ENCODE data around the gene CAPN2. TPM values are rescaled to one million over a fixed set of nuclear protein-coding genes. Genes with fewer than 3 reads are reported as not detected.
"Not testable (repeated sequence)": the region's sequence is repeated elsewhere in the genome, so short reads cannot be mapped to it uniquely, and the experiment has no call there.

The CAPN2 gene
- total RNA-seq, 2 experiments from 2014 or later = 23.6 to 24.3 TPM

DNA sequence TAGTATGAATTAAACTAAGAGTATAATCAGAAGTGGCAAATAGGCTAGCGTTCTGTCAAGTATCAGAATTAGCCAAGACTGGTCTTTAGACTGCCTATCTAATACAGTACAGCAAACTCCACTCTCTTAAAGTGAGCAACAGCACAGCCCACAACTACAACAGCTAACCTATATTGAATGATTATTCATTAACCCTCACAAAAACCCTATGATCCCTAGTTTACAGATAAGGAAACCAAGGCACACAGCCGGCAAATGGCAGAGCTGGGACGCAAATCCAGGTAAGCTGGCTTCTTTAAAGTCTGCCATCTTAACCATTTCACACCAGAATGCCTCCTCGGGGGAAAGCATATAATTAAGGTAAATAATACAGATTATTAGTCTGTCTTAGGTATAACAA, 81.4 kb downstream of the CAPN2 start:
- no peak overlapping the region for H3K4me3 Mint-ChIP-seq
- H3K36me3 Mint-ChIP-seq = peaks cover 11% of the 10 kb centered on the region

DNA sequence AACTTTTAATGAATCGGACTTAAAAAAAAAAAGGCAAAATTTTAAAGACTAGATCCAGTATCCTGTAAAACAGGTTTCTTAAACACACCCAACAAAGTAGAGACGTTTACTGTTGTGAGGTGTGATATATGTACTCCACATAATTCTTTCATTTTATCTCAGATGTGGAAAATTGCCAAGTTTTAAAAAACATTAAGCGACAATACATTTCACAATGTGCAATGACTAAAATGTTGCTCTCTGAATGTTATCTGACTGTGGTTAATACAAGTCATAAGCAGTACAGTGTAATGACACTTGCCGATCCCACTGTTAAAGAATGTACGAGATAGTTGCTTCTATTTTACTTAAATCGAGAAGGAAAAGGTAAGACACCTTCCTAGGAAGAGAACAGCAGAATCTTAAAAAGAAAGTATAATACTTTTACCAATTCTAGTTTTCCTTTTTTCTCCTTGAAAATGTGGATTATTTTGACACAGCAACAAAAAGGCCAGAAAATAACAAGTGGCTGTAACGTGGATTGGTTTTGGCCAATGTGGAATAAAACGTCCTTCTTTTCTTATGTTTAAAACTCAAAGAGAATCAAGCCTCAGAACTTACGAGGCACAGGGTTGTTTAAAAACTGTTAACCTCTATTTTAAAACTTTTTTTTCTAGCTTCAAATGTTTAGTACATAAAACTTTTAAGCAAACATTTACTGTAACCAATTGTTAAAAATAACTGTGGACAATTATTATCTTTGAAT, 82.0 kb downstream of the CAPN2 start:
- no peak for DNase-seq
- Mint-ChIP-seq H3K27ac (no peak overlapping the region), H3K36me3 (peaks cover 12% of the 10 kb centered on the region), H3K27me3 (no peaks in the 10 kb centered on the region), H3K9me3 (no peaks in the 10 kb centered on the region), H3K4me3 (no peak overlapping the region), H3K4me1 (no peaks in the 10 kb centered on the region)

More for the DNA sequence above, 81.4 kb downstream of the CAPN2 start:
- no peaks in the 10 kb centered on the region for H3K9me3 Mint-ChIP-seq
- H3K27me3 Mint-ChIP-seq = no peaks in the 10 kb centered on the region
- no peak overlapping the region for H3K27ac Mint-ChIP-seq
- H3K4me1 Mint-ChIP-seq = no peaks in the 10 kb centered on the region
- DNase-seq = no peak

DNA sequence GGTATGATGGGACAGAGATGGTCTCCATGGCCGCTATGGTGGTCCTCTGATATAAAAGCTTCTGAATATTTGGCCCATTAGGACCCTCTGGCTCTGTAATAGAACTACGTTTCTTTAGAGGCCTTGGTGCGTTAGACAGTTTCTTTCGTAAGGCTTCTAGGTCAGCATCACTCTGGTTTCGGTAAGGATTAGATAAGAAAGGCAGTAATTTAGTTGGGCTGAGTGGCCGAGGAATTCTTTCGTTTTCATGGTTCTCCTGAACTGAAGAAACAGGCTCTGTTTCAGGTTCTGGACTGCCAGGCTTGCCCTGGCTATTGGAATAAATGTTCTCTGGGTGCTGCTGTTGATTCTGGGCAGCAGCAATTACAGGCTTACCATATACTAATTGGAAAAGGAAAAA, 83.9 kb downstream of the CAPN2 start:
- H3K4me3 Mint-ChIP-seq = no peak overlapping the region

DNA sequence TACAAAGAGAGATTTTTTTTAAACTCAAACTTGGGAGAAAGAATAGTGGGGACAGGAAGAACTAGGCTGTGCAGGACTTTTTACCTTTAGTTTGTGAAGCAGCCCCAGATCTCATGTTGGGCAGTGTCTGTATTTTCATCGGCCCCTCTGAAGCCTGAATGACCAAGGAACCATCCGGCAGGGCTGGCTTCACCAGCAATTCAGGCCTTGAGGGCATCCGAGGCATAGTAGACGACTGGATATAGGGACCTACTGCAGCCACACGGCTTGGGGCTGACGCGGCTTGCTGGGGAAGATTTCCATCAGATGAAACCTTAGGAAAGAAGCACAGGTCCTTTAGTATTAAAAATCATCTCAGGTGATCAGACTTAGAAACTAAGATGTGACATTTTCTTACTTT, 89.7 kb downstream of the CAPN2 start:
- no peaks in the 10 kb centered on the region for H3K27me3 Mint-ChIP-seq
- H3K36me3 Mint-ChIP-seq = peaks cover 30% of the 10 kb centered on the region
- H3K27ac Mint-ChIP-seq = no peak overlapping the region
- no peaks in the 10 kb centered on the region for H3K9me3 Mint-ChIP-seq
- H3K4me3 Mint-ChIP-seq = no peak overlapping the region
- H3K4me1 Mint-ChIP-seq = no peaks in the 10 kb centered on the region
- DNase-seq = no peak

More for the DNA sequence above, 83.9 kb downstream of the CAPN2 start:
- no peak overlapping the region for H3K27ac Mint-ChIP-seq
- no peaks in the 10 kb centered on the region for H3K4me1 Mint-ChIP-seq
- no peak for DNase-seq
- peaks cover 19% of the 10 kb centered on the region for H3K36me3 Mint-ChIP-seq
- H3K9me3 Mint-ChIP-seq = no peaks in the 10 kb centered on the region
- H3K27me3 Mint-ChIP-seq = no peaks in the 10 kb centered on the region

DNA sequence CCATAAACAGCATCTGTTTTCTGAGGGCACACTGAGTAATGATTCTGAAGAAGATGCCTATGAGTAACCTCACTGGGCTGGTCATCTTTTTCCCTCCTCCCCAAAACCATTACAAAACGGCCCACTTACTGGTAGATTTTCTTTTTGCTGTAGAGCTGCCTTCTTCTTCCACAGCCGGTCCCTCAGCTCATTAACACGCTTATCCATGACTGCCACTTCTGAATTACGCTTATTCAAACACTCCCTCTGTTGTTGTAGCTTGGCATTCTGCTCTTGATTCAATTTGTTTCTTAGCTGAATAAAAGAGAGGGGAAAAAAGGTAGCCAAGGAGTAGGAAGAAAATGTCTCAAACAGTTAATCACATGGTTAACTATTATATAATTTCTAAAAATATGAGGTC, 90.3 kb downstream of the CAPN2 start:
- Mint-ChIP-seq H3K27ac (no peak overlapping the region), H3K4me3 (no peak overlapping the region), H3K4me1 (no peaks in the 10 kb centered on the region), H3K36me3 (peaks cover 32% of the 10 kb centered on the region), H3K27me3 (no peaks in the 10 kb centered on the region), H3K9me3 (no peaks in the 10 kb centered on the region)
- no peak for DNase-seq

DNA sequence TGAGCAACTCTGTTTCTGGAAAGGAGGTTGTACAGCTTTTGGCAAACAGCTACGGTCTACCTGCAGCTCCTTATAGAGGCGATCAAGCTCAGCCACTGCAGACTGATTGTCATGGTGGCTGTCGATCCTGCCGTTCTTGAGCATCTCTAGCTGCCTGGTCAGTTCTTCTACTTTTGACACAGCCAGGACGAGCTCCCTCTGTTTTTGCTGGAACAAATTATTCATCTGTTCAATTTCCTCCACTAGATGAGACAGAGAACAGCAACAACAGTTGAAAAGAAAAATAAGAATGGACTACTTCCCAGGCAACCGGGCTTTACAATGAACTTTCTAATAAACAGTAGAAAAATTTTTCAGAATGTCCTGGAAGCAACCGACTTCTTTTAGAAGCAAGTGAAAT, 90.9 kb downstream of the CAPN2 start:
- H3K9me3 Mint-ChIP-seq = no peaks in the 10 kb centered on the region

DNA sequence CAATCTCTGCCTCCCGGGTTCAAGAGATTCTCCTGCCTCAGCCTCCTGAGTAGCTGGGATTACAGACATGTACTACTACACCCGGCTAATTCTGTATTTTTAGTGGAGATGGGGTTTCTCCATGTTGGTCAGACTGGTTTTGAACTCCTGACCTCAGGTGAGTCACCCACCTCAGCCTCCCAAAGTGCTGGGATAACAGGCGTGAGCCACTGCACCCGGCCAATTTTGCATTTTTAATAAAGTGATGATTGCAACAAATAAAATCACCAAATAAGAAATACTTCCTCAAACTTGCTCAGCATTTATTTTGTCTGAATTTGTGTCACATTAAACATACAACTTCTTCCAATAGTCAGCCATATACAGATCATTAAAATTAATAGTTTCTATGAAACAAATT, 97.6 kb downstream of the CAPN2 start:
- H3K27ac Mint-ChIP-seq, DNase-seq, H3K4me3 Mint-ChIP-seq, H3K9me3 Mint-ChIP-seq, H3K27me3 Mint-ChIP-seq: not testable (repeated sequence)
- Mint-ChIP-seq H3K36me3 (peaks cover 41% of the 10 kb centered on the region), H3K4me1 (peaks cover 18% of the 10 kb centered on the region)

More for the DNA sequence above, 90.9 kb downstream of the CAPN2 start:
- DNase-seq = no peak
- no peak overlapping the region for H3K4me3 Mint-ChIP-seq
- no peaks in the 10 kb centered on the region for H3K27me3 Mint-ChIP-seq
- no peaks in the 10 kb centered on the region for H3K4me1 Mint-ChIP-seq
- peaks cover 30% of the 10 kb centered on the region for H3K36me3 Mint-ChIP-seq
- H3K27ac Mint-ChIP-seq = no peak overlapping the region

DNA sequence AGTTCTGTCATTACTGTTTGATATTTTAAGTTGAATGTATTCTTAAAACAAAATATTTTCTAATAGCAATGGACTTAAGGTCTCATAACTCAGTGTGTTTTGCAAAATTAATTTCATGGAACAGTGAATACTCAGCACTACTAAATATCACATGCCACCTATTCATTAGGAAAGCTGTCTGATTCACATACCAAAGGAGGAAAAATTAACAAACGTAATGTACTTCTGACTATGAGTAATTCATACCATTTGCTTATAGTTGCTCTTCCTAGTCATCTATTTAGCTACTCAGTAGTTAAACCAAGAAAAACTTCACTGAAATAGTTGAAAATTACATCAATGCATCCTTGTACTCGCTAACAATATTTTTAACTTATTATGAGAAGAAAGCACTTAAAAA, 98.2 kb downstream of the CAPN2 start:
- peaks cover 41% of the 10 kb centered on the region for H3K36me3 Mint-ChIP-seq
- H3K27me3 Mint-ChIP-seq = no peaks in the 10 kb centered on the region
- peaks cover 23% of the 10 kb centered on the region for H3K4me1 Mint-ChIP-seq
- no peaks in the 10 kb centered on the region for H3K9me3 Mint-ChIP-seq
- no peak for DNase-seq
- no peak overlapping the region for H3K4me3 Mint-ChIP-seq
- no peak overlapping the region for H3K27ac Mint-ChIP-seq

DNA sequence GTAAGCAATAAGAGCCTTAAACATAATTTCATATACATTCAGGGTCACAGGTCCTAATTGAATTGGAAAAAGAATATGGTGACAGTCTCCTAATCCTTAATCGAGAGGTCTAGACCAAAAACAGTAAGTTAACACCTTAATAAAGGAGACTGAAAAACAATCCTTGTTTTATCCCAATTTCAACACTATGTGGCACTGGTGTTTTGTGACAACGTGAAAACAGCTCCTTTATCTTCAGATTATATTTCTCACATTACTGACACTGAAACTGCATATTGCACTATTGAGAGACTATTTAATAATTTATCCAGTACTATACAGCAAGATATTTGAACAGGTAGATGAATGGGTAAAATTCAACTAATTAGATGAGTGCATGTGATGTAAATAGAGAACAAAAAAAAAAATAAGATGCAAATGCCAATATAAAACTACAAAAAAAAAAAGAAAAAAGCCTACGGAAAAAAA, 99.3 kb downstream of the CAPN2 start:
- Mint-ChIP-seq H3K27ac (no peak overlapping the region), H3K36me3 (peaks cover 36% of the 10 kb centered on the region), H3K4me1 (peaks cover 26% of the 10 kb centered on the region), H3K4me3 (no peak overlapping the region), H3K9me3 (no peaks in the 10 kb centered on the region), H3K27me3 (no peaks in the 10 kb centered on the region)
- DNase-seq = no peak

DNA sequence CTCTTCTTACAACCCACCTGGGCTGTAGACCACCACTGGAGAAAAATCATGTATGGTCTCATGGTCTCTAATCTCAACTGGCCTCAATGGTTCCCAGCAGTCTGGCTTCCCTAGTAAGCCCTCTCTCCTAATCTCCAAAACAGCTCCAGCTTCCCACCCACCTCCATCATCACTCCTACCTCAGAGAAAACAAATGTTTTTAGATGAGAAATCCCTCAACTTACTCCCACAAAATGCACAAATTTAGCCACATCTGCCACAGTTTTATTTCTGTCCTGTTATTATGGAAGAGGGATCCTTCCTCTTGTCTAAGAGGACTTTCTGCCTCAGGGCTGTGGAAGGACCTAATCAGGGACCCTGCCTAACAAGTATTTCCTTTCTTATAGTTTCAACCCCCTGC, 101.3 kb downstream of the CAPN2 start:
- H3K4me1 Mint-ChIP-seq = peaks cover 26% of the 10 kb centered on the region
- H3K9me3 Mint-ChIP-seq = no peaks in the 10 kb centered on the region
- H3K36me3 Mint-ChIP-seq = peaks cover 32% of the 10 kb centered on the region
- H3K4me3 Mint-ChIP-seq = no peak overlapping the region
- DNase-seq = no peak
- H3K27ac Mint-ChIP-seq = no peak overlapping the region
- no peaks in the 10 kb centered on the region for H3K27me3 Mint-ChIP-seq

DNA sequence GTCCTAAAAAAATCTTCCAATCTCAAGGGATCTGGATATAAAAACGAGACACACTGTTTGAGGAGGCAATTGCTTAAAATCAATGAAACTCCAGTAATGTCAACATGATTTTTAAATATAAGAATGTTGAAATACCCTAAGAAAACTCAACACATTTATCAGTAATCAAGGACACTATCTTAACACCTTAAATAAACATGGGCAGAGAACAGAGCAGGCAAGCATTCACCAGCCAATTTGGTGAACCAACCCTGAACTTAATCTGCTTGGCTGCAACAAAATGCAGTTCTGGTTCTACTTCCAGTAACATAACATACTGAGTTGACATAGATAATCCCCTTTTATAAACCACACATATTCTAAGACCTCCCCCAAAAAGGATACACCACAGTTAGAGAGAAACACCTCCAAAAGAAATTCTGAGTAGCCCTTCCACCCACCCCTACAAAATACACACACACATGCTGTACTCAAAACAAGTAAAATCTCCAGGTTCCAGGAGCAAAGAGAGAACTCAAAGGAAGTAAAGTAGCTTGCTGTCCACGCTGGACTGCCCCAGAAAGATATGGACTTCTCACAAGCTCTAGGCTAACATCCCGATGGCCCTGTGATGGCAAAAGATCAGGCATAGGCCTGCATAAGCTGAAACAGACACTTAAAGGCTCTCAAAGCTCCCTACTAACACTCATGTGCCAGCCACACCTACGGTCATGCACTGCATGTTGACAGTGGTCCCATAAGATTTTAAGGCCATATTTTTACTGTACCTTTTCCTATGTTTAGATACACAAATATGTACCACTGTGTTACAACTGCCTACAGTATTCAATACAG, 102.9 kb downstream of the CAPN2 start:
- no peak for DNase-seq
- no peaks in the 10 kb centered on the region for H3K27me3 Mint-ChIP-seq
- no peak overlapping the region for H3K27ac Mint-ChIP-seq
- H3K4me1 Mint-ChIP-seq = peaks cover 26% of the 10 kb centered on the region
- H3K36me3 Mint-ChIP-seq = peaks cover 41% of the 10 kb centered on the region
- no peak overlapping the region for H3K4me3 Mint-ChIP-seq
- no peaks in the 10 kb centered on the region for H3K9me3 Mint-ChIP-seq

DNA sequence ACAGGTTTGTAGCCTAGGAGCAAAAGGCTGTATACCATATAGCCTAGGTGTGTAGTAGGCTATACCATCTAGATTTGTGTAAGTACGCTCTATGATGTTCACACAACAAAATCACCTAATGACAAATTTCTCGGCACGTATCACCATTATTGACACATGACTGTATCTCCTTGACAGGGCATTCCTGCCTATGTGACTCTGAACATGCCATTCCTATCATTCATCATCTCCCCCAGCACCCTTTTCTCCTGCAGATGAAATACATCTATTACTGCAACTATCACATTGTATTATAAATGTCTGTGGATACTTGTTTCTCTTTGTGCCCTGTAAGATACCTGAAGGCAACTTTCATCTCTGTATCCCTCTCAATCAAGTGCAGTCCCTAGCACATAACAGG, 103.5 kb downstream of the CAPN2 start:
- Mint-ChIP-seq H3K36me3 (peaks cover 40% of the 10 kb centered on the region), H3K4me3 (no peak overlapping the region), H3K4me1 (peaks cover 26% of the 10 kb centered on the region), H3K27me3 (no peaks in the 10 kb centered on the region), H3K27ac (no peak overlapping the region), H3K9me3 (no peaks in the 10 kb centered on the region)
- no peak for DNase-seq

DNA sequence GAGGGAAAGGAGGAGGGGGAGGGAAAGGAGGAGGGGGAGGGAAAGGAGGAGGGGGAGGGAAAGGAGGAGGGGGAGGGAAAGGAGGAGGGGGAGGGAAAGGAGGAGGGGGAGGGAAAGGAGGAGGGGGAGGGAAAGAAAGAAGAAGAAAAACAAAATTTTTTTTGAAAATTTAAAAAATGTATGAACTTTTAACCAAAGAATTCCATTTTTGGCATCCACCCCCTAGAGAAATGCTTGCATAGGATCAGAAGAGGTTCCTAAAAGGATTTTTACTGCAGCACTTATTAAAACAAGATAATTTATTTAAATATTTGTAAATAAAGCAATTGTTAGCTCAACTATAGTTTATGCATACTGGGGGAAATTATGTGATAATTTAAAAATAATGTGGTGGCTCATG, 104.9 kb downstream of the CAPN2 start:
- Mint-ChIP-seq H3K4me1 (peaks cover 26% of the 10 kb centered on the region), H3K36me3 (peaks cover 36% of the 10 kb centered on the region)
- not testable (repeated sequence) for H3K27ac Mint-ChIP-seq, H3K9me3 Mint-ChIP-seq, H3K27me3 Mint-ChIP-seq, H3K4me3 Mint-ChIP-seq, DNase-seq

DNA sequence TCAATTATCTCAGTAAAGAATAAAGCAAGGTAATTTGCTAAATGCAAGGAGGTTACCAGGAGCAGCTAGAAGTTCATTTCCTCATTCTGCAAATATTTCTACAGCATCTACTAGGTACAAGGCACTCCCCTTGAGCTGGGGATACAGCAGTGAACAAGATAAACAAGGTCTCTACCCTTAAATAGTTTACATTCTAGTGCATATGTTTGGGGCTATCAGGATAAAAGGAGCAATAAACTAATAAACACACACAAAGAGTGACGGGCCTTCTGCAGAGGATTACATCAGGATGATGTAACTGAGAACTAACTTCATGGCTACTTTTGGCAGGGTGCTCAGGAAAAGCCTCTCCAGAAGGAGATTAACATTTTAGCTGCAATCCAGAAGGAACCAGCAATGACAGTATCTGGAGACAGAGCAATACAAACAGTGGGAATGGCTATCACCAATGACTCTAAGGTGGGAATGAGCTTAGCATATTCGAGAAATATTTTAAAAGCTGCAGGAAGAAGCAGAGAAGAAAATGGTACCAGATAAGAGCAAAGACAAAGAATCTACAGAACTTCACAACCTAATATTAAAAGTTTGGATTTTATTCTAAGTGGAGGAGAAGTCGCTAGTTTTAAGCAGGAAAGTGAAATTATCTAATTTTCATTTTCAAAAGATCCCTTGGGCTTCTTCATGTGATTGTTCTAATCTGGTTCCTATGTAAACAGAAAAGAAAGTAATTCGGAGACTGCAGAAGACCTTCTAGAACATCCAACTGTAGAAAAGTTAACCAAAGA, 107.6 kb downstream of the CAPN2 start:
- Mint-ChIP-seq H3K4me1 (peaks cover 30% of the 10 kb centered on the region), H3K9me3 (no peaks in the 10 kb centered on the region), H3K27ac (no peak overlapping the region), H3K4me3 (no peak overlapping the region), H3K27me3 (no peaks in the 10 kb centered on the region), H3K36me3 (peaks cover 16% of the 10 kb centered on the region)
- DNase-seq = no peak

DNA sequence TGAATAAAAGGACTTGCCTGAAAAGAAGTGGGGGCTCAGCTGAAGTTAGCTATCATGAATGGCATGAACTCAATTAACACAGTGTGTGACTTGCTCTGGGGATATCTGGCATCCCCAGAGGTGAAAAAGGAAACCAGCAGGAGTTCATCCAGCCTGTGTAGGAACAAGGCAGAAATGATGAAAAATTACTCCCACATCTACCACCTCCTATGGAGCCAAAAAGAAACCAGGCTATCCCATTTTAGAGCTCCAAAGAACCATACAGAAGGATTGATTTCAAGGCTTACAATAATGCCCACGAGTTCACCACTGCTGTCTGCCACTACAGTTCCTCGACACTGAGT, 108.1 kb downstream of the CAPN2 start:
- Mint-ChIP-seq H3K36me3 (peaks cover 17% of the 10 kb centered on the region), H3K27me3 (no peaks in the 10 kb centered on the region), H3K9me3 (no peaks in the 10 kb centered on the region), H3K27ac (no peak overlapping the region), H3K4me3 (no peak overlapping the region), H3K4me1 (peaks cover 32% of the 10 kb centered on the region)
- DNase-seq = no peak

Data from activated naive CD8-positive, alpha-beta T cell treated with anti-CD3 and anti-CD28 coated beads for 36 hours (primary cell).